ENCODE results near the gene LSAMP. TPM values are rescaled to one million over a fixed set of nuclear protein-coding genes. Genes with fewer than 3 reads are reported as not detected.

Gene LSAMP
- total RNA-seq, 6 donors from 2014 or later = 7.1 to 28.1 (median 13.4) TPM

- no peak for DNase-seq
- Histone ChIP-seq H3K27me3 (no peaks in the 10 kb centered on the region), H3K36me3 (no peaks in the 10 kb centered on the region), H3K4me3 (no peak overlapping the region), H3K9me3 (no peaks in the 10 kb centered on the region), H3K4me1 (no peaks in the 10 kb centered on the region), H3K27ac (no peak overlapping the region)
- ATAC-seq (ENCODE audit: low FRiP score in 2 of 2) = no peak
- TF ChIP-seq CTCF (IDR thresholded peaks at IDR 0.05) (no peak), POLR2A (IDR thresholded peaks at IDR 0.05) (no peak), EP300 (IDR thresholded peaks at IDR 0.05) (no peak), POLR2AphosphoS5 (IDR thresholded peaks at IDR 0.05) (no peak)
- WGBS, 2 donors = 82 to 93% methylated on average over 2 of the region's 2 CpGs
These were observed 103.9 kb downstream of the LSAMP start for GRCh38 chr3:116341381-116341780.

- 55 to 84% methylated on average over 1 of the region's 1 CpG for WGBS, 2 donors
- no peak overlapping the region for H3K4me3 ChIP-seq
These were observed 104.5 kb downstream of the LSAMP start for GRCh38 chr3:116340680-116341216.

GRCh38 chr3:116339441-116340028, 105.8 kb downstream of the LSAMP start:
- peak in 1 of 2 donors; percentile 43 for ATAC-seq (ENCODE audit: low FRiP score in 2 of 2)
- 49 to 65% methylated on average over 4 of the region's 4 CpGs for WGBS, 2 donors

More at GRCh38 chr3:116340680-116341216, 104.5 kb downstream of the LSAMP start:
- Histone ChIP-seq H3K27me3 (no peaks in the 10 kb centered on the region), H3K27ac (no peak overlapping the region), H3K36me3 (no peaks in the 10 kb centered on the region), H3K4me1 (no peaks in the 10 kb centered on the region), H3K9me3 (no peaks in the 10 kb centered on the region)
- no peak for DNase-seq
- no peak for TF ChIP-seq EP300 (IDR thresholded peaks at IDR 0.05)
- no peak for TF ChIP-seq POLR2AphosphoS5 (IDR thresholded peaks at IDR 0.05)
- no peak for TF ChIP-seq CTCF (IDR thresholded peaks at IDR 0.05)
- TF ChIP-seq POLR2A (IDR thresholded peaks at IDR 0.05) = no peak
- ATAC-seq (ENCODE audit: low FRiP score in 2 of 2) = no peak

GRCh38 chr3:116338713-116339112, 106.6 kb downstream of the LSAMP start:
- no peaks in the 10 kb centered on the region for H3K27me3 ChIP-seq
- 49% methylated on average over 3 of the region's 3 CpGs for whole genome bisulfite sequencing, 2 donors
- no peaks in the 10 kb centered on the region for H3K9me3 ChIP-seq
- no peaks in the 10 kb centered on the region for H3K36me3 ChIP-seq
- ATAC-seq (ENCODE audit: low FRiP score in 2 of 2) (no peak), DNase-seq (no peak)
- no peak for TF ChIP-seq POLR2A (IDR thresholded peaks at IDR 0.05)
- no peak for TF ChIP-seq EP300 (IDR thresholded peaks at IDR 0.05)
- TF ChIP-seq CTCF (IDR thresholded peaks at IDR 0.05) = no peak
- no peak for TF ChIP-seq POLR2AphosphoS5 (IDR thresholded peaks at IDR 0.05)
- no peak overlapping the region for H3K27ac ChIP-seq
- no peak overlapping the region for H3K4me3 ChIP-seq
- no peaks in the 10 kb centered on the region for H3K4me1 ChIP-seq

More at GRCh38 chr3:116339441-116340028, 105.8 kb downstream of the LSAMP start:
- no peaks in the 10 kb centered on the region for H3K9me3 ChIP-seq
- H3K27me3 ChIP-seq = no peaks in the 10 kb centered on the region
- H3K4me3 ChIP-seq = no peak overlapping the region
- TF ChIP-seq EP300 (IDR thresholded peaks at IDR 0.05) (no peak), CTCF (IDR thresholded peaks at IDR 0.05) (no peak), POLR2A (IDR thresholded peaks at IDR 0.05) (no peak), POLR2AphosphoS5 (IDR thresholded peaks at IDR 0.05) (no peak)
- no peaks in the 10 kb centered on the region for H3K36me3 ChIP-seq
- H3K27ac ChIP-seq = no peak overlapping the region
- no peaks in the 10 kb centered on the region for H3K4me1 ChIP-seq
- DNase-seq = no peak

GRCh38 chr3:116337229-116337628, 108.1 kb downstream of the LSAMP start:
- WGBS, 2 donors = 65 to 68% methylated on average over 1 of the region's 1 CpG
- Histone ChIP-seq H3K4me3 (no peak overlapping the region), H3K27me3 (no peaks in the 10 kb centered on the region), H3K27ac (no peak overlapping the region), H3K4me1 (no peaks in the 10 kb centered on the region), H3K36me3 (no peaks in the 10 kb centered on the region), H3K9me3 (no peaks in the 10 kb centered on the region)
- ATAC-seq (ENCODE audit: low FRiP score in 2 of 2) (no peak), DNase-seq (no peak)
- TF ChIP-seq POLR2A (IDR thresholded peaks at IDR 0.05) (no peak), POLR2AphosphoS5 (IDR thresholded peaks at IDR 0.05) (no peak), CTCF (IDR thresholded peaks at IDR 0.05) (no peak), EP300 (IDR thresholded peaks at IDR 0.05) (no peak)
